22Rv1 (cell line): ENCODE results near the gene CAMSAP1.

Experiments used
- H3K27ac ChIP-seq: fragments of 450-650 bp; 2 replicates; pipeline ENCODE4 v1.5.1; 2017
- CTCF ChIP-seq: fragments of 450-650 bp; IDR thresholded peaks from 2 replicates; pipeline ENCODE4 v1.5.1; 2017; ENCODE audit warnings: mild to moderate bottlenecking
- ZFX ChIP-seq: fragments of 450-650 bp; IDR thresholded peaks from 2 replicates; pipeline ENCODE4 v1.6.1; 2017; ENCODE audit warnings: antibody characterized with exemption, borderline replicate concordance

CAMSAP1 gene

DNA sequence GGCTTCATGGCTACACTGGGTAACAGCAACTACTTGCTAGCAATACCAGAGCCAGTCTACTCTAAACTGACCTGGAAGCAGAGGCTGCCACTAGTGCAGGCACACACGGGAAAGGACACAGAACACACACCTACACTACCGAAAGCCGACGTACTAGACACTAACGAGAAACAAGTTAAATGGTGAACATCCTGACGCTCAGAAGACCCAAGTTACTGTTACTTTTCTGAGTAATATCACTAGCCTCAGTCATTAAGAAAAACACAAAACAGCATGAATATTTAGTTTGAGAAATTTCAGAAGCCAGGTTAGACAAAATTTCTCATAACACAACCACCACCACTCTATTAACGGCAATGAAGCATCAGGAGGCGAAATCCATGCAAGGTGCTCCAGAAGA lies 44.5 kb downstream of the CAMSAP1 start:
- no peak for TF ChIP-seq ZFX
- TF ChIP-seq CTCF: no peak
- no peak overlapping the region for H3K27ac ChIP-seq

DNA sequence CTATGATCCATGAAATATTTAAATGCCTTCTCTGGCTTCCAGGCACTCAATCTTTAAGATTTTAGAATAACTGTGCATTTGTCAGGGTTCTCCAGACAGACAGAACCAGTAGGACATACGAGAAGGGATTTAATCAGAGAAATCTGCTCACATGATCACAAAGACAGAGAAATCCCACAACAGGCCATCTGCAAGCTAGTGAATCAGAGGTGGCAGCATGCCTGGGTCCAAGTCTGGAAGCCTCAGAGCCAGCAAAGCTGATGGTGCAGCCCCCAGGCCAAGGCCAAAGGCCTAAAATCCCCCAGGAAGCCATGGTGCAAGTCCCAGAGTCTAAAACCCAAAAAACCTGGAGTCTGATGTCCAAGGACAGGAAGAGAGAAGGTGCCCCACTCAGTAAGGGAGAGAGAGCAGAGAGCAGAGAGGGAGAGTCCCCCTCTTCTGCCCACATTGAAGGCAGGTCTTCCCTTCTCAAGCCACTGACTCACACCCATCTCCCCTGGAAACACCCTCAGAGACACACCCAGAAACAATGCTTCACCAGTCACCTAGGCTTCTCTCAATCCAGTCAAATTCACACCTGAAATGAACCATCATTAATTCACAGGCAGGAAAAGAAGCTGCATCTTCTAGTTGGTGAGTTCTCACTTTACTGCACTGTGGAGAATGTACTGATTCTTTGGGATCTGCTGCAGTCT lies 48.7 kb downstream of the CAMSAP1 start:
- H3K27ac ChIP-seq: no peak overlapping the region
- no peak for TF ChIP-seq ZFX
- no peak for TF ChIP-seq CTCF

GRCh38 chr9:135857843-135858242 lies 49.5 kb downstream of the CAMSAP1 start:
- no peak overlapping the region for H3K27ac ChIP-seq
- TF ChIP-seq CTCF (no peak), ZFX (no peak)

DNA sequence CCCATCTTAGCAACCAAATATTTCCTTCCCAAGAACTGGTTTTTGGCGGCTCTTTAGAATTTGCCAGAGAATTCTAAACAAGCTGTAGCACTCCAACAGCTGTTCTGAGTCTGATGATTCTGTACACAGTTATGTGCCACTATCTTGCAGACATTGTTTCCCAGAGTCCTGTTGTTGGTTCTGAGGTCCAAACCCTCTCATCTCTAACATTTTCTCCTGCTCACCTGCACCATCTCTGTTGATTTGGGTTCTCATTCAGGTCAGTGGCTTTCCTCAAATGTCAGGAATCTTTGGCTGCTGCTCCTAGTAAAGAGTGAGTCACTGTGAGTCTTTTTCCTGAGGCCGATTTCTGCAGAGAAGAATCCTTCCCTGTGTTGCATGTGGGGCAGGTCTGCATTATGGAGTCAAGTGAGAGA lies 50.0 kb downstream of the CAMSAP1 start:
- TF ChIP-seq ZFX (no peak), CTCF (no peak)
- no peak overlapping the region for H3K27ac ChIP-seq

- H3K27ac ChIP-seq: no peak overlapping the region
- TF ChIP-seq CTCF (no peak), ZFX (no peak)
These were observed 55.6 kb downstream of the CAMSAP1 start for GRCh38 chr9:135851748-135852147.

- TF ChIP-seq CTCF: no peak
- TF ChIP-seq ZFX: no peak
- no peak overlapping the region for H3K27ac ChIP-seq
These were observed 56.6 kb downstream of the CAMSAP1 start for GRCh38 chr9:135850737-135851136.

DNA sequence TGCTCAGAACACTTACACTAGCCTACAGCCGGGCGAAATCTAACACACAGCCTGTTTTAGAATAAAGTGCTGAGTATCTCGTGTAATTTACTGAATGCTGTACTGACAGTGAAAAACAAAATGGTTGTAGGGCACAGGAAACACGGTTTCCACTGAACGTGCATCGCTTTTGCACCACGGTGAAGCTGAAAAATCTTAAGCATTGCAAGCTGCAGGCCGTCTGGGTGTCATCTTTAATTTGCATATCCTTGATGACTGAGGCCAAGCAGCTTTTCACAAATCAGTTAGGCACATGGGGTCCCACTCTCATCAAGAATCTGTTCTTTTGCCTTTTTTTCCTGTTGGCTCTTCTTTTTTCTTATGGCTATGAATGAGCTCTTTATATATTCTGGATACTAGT lies 58.2 kb downstream of the CAMSAP1 start:
- no peak overlapping the region for H3K27ac ChIP-seq
- TF ChIP-seq ZFX (no peak), CTCF (no peak)
